Gastrocnemius medialis (tissue), 4 donors: ENCODE data around the gene EFNB2. TPM values are rescaled to one million over a fixed set of nuclear protein-coding genes. Genes with fewer than 3 reads are reported as not detected.

Source experiments
- ATAC-seq, 2 donors: fragments of 150-250 bp; one replicate each; pipeline ENCODE4 v1.9.1; 2016
- DNase-seq, 2 donors: peaks; one replicate each; pipeline ENCODE4 v3.0.0-alpha.2; 2019
- H3K27ac ChIP-seq, 4 donors: fragments of 200-600 bp; sonication (generic); 1 replicate in 1 of 4; 2 replicates in 3 of 4; pipeline ENCODE4 v1.5.1; 2016 to 2018; ENCODE audit warnings: mild to moderate bottlenecking in 2 of 4, moderate library complexity in 1 of 4
- H3K27me3 ChIP-seq, 3 donors: fragments of 200-600 bp; sonication (generic) in 2 of 3; 1 replicate in 1 of 3; 2 replicates in 2 of 3; pipeline versions ENCODE4 v1.5.1 to v1.6.0; 2016 to 2019; ENCODE audit warnings: mild to moderate bottlenecking in 1 of 3, moderate library complexity in 1 of 3
- H3K36me3 ChIP-seq, 2 donors: fragments of 200-600 bp; sonication (generic) in 1 of 2; one replicate each; pipeline ENCODE4 v1.5.1; 2017 to 2018
- H3K4me1 ChIP-seq, 2 donors: fragments of 200-600 bp; sonication (generic) in 1 of 2; one replicate each; pipeline ENCODE4 v1.5.1; 2016 to 2017; ENCODE audit warnings: mild to moderate bottlenecking in 2 of 2
- H3K4me3 ChIP-seq, 4 donors: fragments of 200-600 bp; sonication (generic) in 3 of 4; 1 replicate in 1 of 4; 2 replicates in 3 of 4; pipeline ENCODE4 v1.5.1; 2016 to 2019; ENCODE audit warnings: mild to moderate bottlenecking in 2 of 4
- H3K9me3 ChIP-seq, 3 donors: fragments of 200-600 bp; sonication (generic) in 2 of 3; 1 replicate in 1 of 3; 2 replicates in 2 of 3; pipeline ENCODE4 v1.5.1; 2016 to 2019
- CTCF ChIP-seq, 5 experiments: fragments of 450-650 bp in 3 of 5; fragments of 200-600 bp in 2 of 5; sonication (generic) in 2 of 5; IDR thresholded peaks in 4 of 5; conservative IDR thresholded peaks in 1 of 5; 1 replicate in 4 of 5; 2 replicates in 1 of 5; pipeline ENCODE4 v1.5.1; 2016 to 2019; ENCODE audit warnings: antibody characterized with exemption in 5 of 5, mild to moderate bottlenecking in 3 of 5, moderate library complexity in 3 of 5
- POLR2A ChIP-seq, 2 donors: fragments of 450-650 bp; IDR thresholded peaks; one replicate each; pipeline ENCODE4 v1.6.1; 2017; ENCODE audit warnings: antibody characterized with exemption in 2 of 2, mild to moderate bottlenecking in 2 of 2, moderate library complexity in 2 of 2
- in situ Hi-C, 4 donors: fragments of 200-750 bp; cut with MboI; loops; one replicate each; pipeline versions ENCODE4 v1.15.0 to v1.8.0; 2017; ENCODE audit warnings: low sequenced_read_pairs in 4 of 4
- intact Hi-C: fragments of 100-400 bp; cut with DNase I; formaldehyde crosslinking; loops from one replicate; pipeline ENCODE4 v1.15.1; 2023; ENCODE audit warnings: low total_unique reads
- total RNA-seq, 4 donors: library from RNA; depleted of rRNA; stranded (reverse); fragments of >200 nt; gene quantifications; one replicate each; pipeline versions ENCODE4 v1.1.0 to v1.2.3, GENCODE V29; 2016

Gene EFNB2
- total RNA-seq, 4 donors from 2014 or later = 5.7 to 9.3 (median 6.1) TPM

DNA sequence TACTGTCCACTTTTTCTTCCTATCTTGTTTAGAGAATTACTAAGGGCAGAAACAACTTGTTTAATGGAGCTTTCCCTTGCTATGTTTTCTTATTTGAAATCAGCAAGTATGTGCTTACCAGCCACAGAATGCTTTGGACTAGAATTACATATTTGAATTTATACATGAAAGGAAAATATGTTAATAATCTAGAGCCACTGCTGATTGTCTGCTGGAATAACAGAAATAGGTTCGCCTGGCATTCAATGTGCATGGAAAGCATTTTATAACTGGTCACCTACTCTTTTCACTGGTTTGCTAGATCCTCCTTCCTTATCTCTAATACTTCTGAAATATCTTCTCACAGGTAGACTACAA, 8.0 kb downstream of the EFNB2 start:
- in situ Hi-C loops = loop anchor here (25.0 kb wide), 2 partner anchors 1115 to 1965 kb away; no protein-coding TSS in a partner anchor
- ATAC-seq = no peak
- TF ChIP-seq CTCF (IDR thresholded peaks at IDR 0.05 in 4 of 5, conservative IDR thresholded peaks at IDR 0.05 in 1 of 5) = no peak

GRCh38 chr13:106526738-106527444, 8.6 kb downstream of the EFNB2 start:
- intact Hi-C loops = no loop called here
- H3K4me1 ChIP-seq = peaks cover 16 to 26% of the 10 kb centered on the region in 2 donors
- TF ChIP-seq CTCF (IDR thresholded peaks at IDR 0.05 in 4 of 5, conservative IDR thresholded peaks at IDR 0.05 in 1 of 5) = no peak
- no peaks in the 10 kb centered on the region for H3K27me3 ChIP-seq
- H3K4me3 ChIP-seq = no peak overlapping the region
- no peak for ATAC-seq
- no peaks in the 10 kb centered on the region for H3K36me3 ChIP-seq
- H3K27ac ChIP-seq = no peak overlapping the region
- H3K9me3 ChIP-seq = no peaks in the 10 kb centered on the region
- no peak for DNase-seq
- in situ Hi-C loops = loop anchor here (25.0 kb wide), 2 partner anchors 1115 to 1965 kb away; no protein-coding TSS in a partner anchor

More for the DNA sequence above, 8.0 kb downstream of the EFNB2 start:
- no peak overlapping the region for H3K27ac ChIP-seq
- no peak overlapping the region for H3K4me3 ChIP-seq
- H3K4me1 ChIP-seq = peaks cover 19 to 31% of the 10 kb centered on the region in 2 donors
- DNase-seq = no peak
- H3K27me3 ChIP-seq = no peaks in the 10 kb centered on the region
- no peaks in the 10 kb centered on the region for H3K9me3 ChIP-seq
- no peaks in the 10 kb centered on the region for H3K36me3 ChIP-seq
- intact Hi-C loops = no loop called here

- Histone ChIP-seq H3K4me1 (peaks cover 22% of the 10 kb centered on the region in 2 donors), H3K4me3 (no peak overlapping the region), H3K36me3 (no peaks in the 10 kb centered on the region), H3K9me3 (no peaks in the 10 kb centered on the region), H3K27me3 (no peaks in the 10 kb centered on the region), H3K27ac (no peak overlapping the region)
- intact Hi-C loops (no loop called here), in situ Hi-C loops (loop anchor here (25.0 kb wide), 2 partner anchors 1114 to 1964 kb away; no protein-coding TSS in a partner anchor)
- no peak for ATAC-seq
- no peak for TF ChIP-seq POLR2A (IDR thresholded peaks at IDR 0.05)
- no peak for TF ChIP-seq CTCF (IDR thresholded peaks at IDR 0.05 in 4 of 5, conservative IDR thresholded peaks at IDR 0.05 in 1 of 5)
- no peak for DNase-seq
These were observed 9.6 kb downstream of the EFNB2 start for GRCh38 chr13:106525865-106526264.

DNA sequence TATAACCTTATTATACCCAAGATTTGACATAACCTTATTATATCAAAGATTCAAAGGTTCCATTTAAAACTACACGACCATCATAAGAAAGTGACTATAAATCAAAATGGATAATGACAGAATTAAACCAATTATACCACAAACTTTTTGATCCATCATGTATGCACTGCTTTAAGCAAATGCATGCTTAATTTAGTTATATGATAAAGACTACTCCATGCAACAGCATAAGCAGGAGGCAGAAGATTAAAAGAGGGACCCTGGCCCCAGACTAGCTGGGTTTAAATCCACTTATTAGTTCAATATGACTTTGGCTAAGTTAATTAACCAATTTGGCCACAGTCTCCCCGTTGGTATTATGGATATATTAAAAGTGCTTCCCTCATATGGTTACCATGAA, 11.4 kb downstream of the EFNB2 start:
- H3K4me1 ChIP-seq = peaks cover 25 to 30% of the 10 kb centered on the region in 2 donors
- DNase-seq (no peak), ATAC-seq (no peak)
- no peaks in the 10 kb centered on the region for H3K36me3 ChIP-seq
- no peak overlapping the region for H3K4me3 ChIP-seq
- H3K27ac ChIP-seq = no peak overlapping the region
- H3K27me3 ChIP-seq = no peaks in the 10 kb centered on the region
- TF ChIP-seq POLR2A (IDR thresholded peaks at IDR 0.05) = no peak
- no peak for TF ChIP-seq CTCF (IDR thresholded peaks at IDR 0.05 in 4 of 5, conservative IDR thresholded peaks at IDR 0.05 in 1 of 5)
- in situ Hi-C loops = no loop called here
- intact Hi-C loops = no loop called here
- no peaks in the 10 kb centered on the region for H3K9me3 ChIP-seq
